ENCODE results near the gene MROH2B. TPM values are rescaled to one million over a fixed set of nuclear protein-coding genes. Genes with fewer than 3 reads are reported as not detected.

MROH2B gene
- total RNA-seq, 1 experiment from 2014 or later: not detected

DNA sequence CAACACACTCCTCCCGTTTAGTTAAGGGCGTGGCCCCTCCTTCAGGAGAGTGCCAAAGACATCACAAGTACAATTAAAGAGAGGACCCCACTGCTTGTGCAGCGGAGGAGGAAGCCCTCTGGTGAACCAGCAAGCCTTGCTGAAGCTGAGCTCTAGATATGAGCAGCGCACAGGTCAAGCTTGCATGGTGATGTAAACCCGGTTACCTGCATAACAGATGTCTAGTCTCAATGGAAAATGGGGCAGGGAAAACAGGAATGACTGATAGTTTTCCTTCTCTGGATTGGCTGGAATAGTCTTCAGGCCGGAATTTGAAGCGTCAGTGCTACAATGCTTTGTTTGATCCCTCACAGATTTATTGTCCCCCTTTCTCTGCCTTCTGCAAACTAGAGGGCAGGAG, 66.2 kb downstream of the MROH2B start:
- no peak overlapping the region for H3K27ac Mint-ChIP-seq (ENCODE audit: low read depth, unreplicated experiment)
- H3K4me3 Mint-ChIP-seq (ENCODE audit: unreplicated experiment): no peak overlapping the region
- no peaks in the 10 kb centered on the region for H3K4me1 Mint-ChIP-seq (ENCODE audit: insufficient read depth, unreplicated experiment)
- ChIA-PET CTCF (interaction anchor here (0.7 kb wide), 1 partner anchor 141 kb away, joined by 3 read pairs; no protein-coding TSS in a partner anchor), POLR2A (no interaction called here)
- no peaks in the 10 kb centered on the region for H3K36me3 Mint-ChIP-seq (ENCODE audit: insufficient read depth, unreplicated experiment)
- no TSS peak for BruUV-seq (replicated peaks)
- no peaks in the 10 kb centered on the region for H3K9me3 Mint-ChIP-seq (ENCODE audit: unreplicated experiment)
- no peak for DNase-seq (ENCODE audit: unreplicated experiment)
- intact Hi-C loops (cut with micrococcal nuclease): no loop called here
- H3K27me3 Mint-ChIP-seq (ENCODE audit: insufficient read depth, unreplicated experiment): no peaks in the 10 kb centered on the region
- TF ChIP-seq, protein P1, sequence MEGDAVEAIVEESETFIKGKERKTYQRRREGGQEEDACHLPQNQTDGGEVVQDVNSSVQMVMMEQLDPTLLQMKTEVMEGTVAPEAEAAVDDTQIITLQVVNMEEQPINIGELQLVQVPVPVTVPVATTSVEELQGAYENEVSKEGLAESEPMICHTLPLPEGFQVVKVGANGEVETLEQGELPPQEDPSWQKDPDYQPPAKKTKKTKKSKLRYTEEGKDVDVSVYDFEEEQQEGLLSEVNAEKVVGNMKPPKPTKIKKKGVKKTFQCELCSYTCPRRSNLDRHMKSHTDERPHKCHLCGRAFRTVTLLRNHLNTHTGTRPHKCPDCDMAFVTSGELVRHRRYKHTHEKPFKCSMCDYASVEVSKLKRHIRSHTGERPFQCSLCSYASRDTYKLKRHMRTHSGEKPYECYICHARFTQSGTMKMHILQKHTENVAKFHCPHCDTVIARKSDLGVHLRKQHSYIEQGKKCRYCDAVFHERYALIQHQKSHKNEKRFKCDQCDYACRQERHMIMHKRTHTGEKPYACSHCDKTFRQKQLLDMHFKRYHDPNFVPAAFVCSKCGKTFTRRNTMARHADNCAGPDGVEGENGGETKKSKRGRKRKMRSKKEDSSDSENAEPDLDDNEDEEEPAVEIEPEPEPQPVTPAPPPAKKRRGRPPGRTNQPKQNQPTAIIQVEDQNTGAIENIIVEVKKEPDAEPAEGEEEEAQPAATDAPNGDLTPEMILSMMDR (IDR thresholded peaks at IDR 0.05; ENCODE audit: unreplicated experiment): no peak

DNA sequence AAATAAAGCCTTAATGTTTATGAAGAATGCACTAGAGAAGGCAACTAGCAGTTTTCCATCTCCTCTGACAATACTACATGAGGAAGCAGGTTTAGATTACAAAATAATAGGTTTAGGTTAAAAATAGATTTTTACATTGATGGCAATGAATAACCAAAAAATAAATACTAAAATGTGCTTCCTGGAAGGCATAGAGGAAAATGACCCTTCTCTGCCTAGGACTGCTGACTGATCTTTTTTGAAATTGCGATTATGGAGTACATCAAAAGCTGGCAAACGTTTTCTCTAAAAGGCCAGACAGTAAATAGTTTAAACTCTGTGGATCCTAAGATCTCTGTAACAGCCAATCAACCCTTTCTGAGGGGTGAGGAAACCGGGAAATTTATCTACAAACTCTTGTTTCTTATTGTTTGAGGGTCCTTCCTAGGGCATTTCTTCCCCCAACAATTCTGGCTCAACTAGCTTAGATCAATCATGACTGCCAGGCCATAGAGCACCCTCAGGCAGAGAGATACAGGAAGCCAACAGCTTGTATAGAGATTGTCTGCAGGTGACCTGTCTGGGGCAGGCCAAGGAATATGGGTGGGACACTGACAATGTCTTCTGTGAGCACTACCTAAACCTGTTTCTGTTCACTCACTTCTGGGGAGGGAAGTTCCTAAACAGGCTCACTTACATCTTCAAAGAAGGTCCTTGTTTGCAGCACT, 67.3 kb downstream of the MROH2B start:
- CTCF ChIA-PET: no interaction called here
- Mint-ChIP-seq H3K27me3 (ENCODE audit: insufficient read depth, unreplicated experiment) (no peaks in the 10 kb centered on the region), H3K9me3 (ENCODE audit: unreplicated experiment) (no peaks in the 10 kb centered on the region), H3K4me1 (ENCODE audit: insufficient read depth, unreplicated experiment) (no peaks in the 10 kb centered on the region), H3K36me3 (ENCODE audit: insufficient read depth, unreplicated experiment) (no peaks in the 10 kb centered on the region), H3K27ac (ENCODE audit: low read depth, unreplicated experiment) (no peak overlapping the region), H3K4me3 (ENCODE audit: unreplicated experiment) (no peak overlapping the region)
- TF ChIP-seq, protein P1 (IDR thresholded peaks at IDR 0.05; ENCODE audit: unreplicated experiment): no peak
- intact Hi-C loops (cut with micrococcal nuclease): no loop called here
- POLR2A ChIA-PET: no interaction called here
- no TSS peak for BruUV-seq (replicated peaks)
- DNase-seq (ENCODE audit: unreplicated experiment): no peak

DNA sequence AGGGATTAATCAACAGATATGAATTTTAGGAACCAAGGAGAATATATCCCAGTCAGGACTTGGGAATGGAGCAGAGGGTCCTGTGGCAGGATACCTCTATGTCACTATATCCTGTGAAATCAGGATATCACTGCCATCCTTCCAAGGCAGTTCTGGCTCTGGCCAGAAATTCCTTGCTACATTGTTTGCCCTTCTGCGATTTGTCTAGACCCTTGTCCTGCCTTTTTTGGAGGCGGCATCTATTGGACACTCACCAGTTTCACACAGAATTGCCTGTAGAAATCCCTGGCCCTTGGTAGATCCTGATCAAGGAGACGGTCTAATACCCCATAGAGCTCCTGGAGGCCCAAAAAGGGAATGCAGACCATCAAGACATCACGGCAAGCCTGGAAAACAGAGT, 71.2 kb downstream of the MROH2B start:
- Mint-ChIP-seq H3K4me1 (ENCODE audit: insufficient read depth, unreplicated experiment) (no peaks in the 10 kb centered on the region), H3K4me3 (ENCODE audit: unreplicated experiment) (no peak overlapping the region), H3K36me3 (ENCODE audit: insufficient read depth, unreplicated experiment) (no peaks in the 10 kb centered on the region), H3K27ac (ENCODE audit: low read depth, unreplicated experiment) (no peak overlapping the region), H3K9me3 (ENCODE audit: unreplicated experiment) (no peaks in the 10 kb centered on the region), H3K27me3 (ENCODE audit: insufficient read depth, unreplicated experiment) (no peaks in the 10 kb centered on the region)
- BruUV-seq (replicated peaks): no TSS peak
- DNase-seq (ENCODE audit: unreplicated experiment): no peak
- intact Hi-C loops (cut with micrococcal nuclease): no loop called here
- TF ChIP-seq, protein P1 (IDR thresholded peaks at IDR 0.05; ENCODE audit: unreplicated experiment): no peak
- POLR2A ChIA-PET: no interaction called here
- CTCF ChIA-PET: no interaction called here

DNA sequence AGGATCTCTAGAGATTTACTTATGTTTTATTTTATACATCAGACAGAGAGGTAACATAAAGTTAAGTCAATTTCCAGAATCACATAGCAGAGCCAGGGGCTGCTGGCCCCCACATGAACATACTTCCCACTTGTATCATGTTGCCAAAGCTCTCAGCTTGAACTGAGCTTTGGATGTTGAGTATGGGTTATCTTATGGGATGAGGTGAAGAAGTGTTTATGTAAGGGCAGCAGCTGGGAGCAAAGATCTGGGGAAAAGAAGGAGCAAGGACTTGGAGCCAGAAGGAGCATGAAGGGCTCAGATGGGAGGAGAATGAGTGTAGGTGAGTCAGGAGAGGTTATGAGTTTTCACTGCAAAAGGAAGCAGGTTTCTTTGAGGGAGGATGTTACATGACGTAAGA, 72.0 kb downstream of the MROH2B start:
- DNase-seq (ENCODE audit: unreplicated experiment): no peak
- H3K27me3 Mint-ChIP-seq (ENCODE audit: insufficient read depth, unreplicated experiment): no peaks in the 10 kb centered on the region
- ChIA-PET CTCF (interaction anchor here (0.5 kb wide), 1 partner anchor 11 kb away, joined by 3 read pairs; no protein-coding TSS in a partner anchor), POLR2A (no interaction called here)
- H3K27ac Mint-ChIP-seq (ENCODE audit: low read depth, unreplicated experiment): no peak overlapping the region
- H3K4me1 Mint-ChIP-seq (ENCODE audit: insufficient read depth, unreplicated experiment): no peaks in the 10 kb centered on the region
- TF ChIP-seq, protein P1 (IDR thresholded peaks at IDR 0.05; ENCODE audit: unreplicated experiment): no peak
- H3K36me3 Mint-ChIP-seq (ENCODE audit: insufficient read depth, unreplicated experiment): no peaks in the 10 kb centered on the region
- H3K9me3 Mint-ChIP-seq (ENCODE audit: unreplicated experiment): no peaks in the 10 kb centered on the region
- intact Hi-C loops (cut with micrococcal nuclease): no loop called here
- no TSS peak for BruUV-seq (replicated peaks)
- H3K4me3 Mint-ChIP-seq (ENCODE audit: unreplicated experiment): no peak overlapping the region
